GM21576 (cell line): ENCODE data around the gene ARPP21.

Experiments
- ATAC-seq: cut with Tn5 transposase; IDR thresholded peaks from one replicate; pipeline ENCODE4 v1.9.1; 2021; ENCODE audit warnings: mild to moderate bottlenecking, moderate library complexity; ENCODE audit not compliant: unreplicated experiment

ARPP21 gene

DNA sequence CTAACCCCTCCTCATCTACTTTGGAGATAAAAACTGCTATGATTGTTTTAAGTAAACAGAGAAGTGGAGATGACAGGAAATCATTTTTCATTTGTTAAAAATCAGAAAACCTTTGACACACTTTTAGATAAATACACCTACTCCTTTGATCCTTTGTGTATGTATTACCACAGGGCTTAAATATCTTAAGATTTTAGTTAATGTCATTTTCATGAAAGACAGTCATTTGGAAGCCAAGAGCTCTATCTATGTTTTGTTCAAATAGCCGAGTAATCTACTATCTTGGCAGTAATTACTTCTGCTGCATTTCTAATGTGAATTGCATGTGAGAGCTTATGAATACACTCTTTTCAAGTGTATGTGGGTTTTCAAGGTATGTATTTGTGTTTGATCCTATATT, 2.0 kb downstream of the ARPP21 start:
- ATAC-seq, result no peak

DNA sequence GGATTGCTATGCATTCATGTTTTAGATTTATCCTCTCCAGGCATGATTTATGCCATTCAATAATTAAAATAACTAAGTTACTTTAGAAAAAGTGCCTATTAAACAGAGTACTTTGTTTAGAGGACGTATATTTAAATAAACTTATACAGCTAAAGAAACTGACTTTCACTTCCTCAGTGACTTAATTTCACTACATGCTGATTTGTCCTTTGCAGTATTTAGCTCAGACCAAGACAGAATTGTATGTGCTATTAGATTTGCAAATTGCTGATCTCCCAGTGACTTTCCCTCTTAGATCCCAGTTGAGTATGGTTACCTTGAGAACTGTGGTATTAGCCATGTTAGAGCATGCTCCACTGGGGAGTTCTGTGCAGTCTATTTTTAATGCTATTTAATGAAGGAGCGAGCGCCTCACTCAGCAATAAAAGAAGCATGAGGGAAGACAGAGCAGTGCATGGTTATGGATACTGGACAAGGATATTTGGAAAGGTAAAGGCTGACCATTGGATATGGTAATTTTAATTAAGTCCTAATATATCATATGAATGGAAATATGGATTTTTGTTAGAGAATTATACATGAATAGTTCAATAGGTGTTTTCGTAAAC, 2.7 kb downstream of the ARPP21 start:
- peak; percentile 57 for ATAC-seq

DNA sequence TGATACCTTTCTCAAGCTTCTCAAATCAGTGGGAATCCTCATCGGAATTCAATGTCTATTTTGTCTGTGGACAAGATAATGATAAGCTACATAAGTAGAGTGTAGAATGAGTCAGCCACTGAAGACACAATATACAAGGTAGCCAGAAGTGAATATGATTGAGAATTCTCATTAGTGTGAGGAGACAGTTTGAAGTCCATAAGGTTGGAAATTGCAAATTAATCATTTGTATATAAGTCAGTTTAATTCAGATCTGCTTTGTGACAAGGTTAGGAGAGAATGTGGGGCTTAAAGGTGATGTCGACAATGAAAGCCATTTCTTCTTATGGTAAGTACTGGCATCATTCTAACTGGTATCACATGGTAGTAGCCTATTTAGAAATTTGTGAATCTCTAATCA, 4.2 kb downstream of the ARPP21 start:
- ATAC-seq, result no peak

DNA sequence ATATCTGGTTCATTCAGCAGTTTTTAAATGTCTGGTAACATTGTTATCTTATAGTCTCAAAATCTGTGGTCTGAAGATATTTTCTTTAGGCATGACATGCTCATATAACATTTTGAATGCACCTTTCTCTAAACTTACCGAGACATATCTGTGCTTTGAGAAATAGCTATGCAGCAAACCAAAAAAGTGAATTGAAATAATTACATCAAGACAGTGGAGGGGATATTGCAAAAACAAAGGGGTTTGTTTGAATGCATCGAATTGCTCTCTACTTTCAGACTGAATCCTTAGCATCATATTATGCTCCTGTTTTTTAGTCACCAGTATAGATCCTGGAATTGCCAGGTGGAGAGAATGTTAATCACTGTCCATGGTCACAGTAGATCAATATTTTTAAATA, 5.1 kb downstream of the ARPP21 start:
- no peak for ATAC-seq

DNA sequence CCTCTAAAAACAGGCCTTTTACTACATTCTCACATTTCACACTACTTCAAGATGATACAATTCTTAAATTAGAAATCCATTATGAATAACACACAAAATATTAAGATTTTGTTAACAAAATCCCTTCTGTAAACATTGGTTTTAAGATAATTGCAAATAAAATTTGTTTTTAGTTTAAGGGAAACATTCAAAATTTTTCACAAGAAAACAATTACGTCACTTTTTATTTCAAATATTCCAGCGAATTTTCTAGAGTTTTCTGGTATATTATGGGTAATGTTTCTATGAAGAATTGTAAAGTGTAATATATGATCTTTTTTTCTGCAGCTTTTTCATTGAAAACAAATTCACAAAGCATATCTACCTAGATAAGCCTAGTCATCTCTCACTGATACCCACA, 5.9 kb downstream of the ARPP21 start:
- ATAC-seq, result no peak

DNA sequence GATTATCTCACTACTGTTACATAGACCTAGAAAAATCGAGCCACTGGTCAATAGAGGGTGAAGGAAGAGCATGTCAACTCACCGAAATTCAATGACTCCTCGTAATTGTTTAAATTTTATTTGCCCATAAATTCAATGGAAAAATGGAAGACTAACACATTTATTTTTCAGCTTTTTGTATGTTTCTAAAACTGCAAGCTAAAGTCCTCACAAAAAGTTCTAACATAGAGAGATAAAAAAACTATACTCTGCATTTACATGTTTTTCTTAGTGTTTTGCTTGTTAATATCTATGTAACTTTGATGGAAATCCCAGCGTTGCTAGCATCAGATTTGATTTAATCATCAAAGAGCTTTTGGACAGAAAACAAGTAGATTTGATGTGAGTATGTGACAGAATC, 6.8 kb downstream of the ARPP21 start:
- ATAC-seq, result no peak

DNA sequence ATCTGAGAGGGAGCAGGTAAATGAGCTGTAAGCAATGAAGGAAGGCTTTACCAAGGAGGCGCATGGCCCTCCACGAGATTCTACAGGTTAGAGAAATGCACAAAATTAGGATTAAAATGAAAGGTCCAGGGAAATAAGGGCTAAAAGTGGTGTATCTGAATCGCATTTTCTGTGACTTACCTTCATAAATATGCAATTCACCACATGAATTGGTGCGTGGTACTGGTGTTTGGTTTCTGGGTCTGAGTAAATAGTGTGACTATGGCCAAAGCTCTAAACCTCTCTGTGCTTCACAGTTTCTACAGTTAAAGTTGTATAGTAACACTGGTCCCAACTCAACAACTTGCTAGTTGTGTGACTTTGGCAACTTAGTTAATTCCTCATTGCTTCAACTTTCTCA, 8.1 kb downstream of the ARPP21 start:
- ATAC-seq, result no peak

DNA sequence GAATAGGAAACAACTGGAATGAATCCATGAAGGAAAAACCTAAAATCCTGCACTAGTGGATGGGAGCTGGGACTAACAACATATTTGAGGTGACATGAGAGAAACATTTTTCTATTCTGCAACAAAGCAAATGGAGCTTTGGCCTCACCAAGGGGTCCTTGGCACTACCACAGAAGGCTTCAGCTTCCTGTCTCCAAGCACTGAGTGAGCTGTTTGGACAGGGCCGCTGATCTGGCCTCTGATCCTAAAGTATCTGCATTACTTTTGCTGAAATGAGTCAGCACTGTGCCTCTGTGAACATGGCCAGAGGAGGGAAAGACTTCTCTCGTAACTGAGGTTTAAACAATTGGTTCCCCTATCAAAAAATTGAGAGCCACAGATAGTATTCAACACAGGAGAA, 9.0 kb downstream of the ARPP21 start:
- ATAC-seq, result no peak

DNA sequence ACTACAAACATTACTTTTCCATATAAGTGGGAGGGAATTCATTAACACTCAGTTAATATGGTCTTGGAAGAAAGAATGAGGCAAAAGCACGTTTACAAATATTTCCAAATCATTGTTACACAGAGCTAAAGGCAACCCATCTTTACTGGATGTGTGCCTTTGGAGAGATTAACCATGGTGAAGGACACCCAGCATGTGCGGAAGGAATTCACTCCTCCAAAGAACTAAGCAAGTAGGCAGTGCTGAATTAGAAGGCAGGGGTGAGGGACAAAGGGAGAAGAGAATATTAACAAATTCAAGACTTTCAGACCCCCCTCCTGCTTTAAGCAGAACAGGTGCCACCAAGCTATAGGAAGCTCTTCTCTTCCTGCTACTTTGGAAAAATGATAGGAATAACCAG, 10.1 kb downstream of the ARPP21 start:
- no peak for ATAC-seq

DNA sequence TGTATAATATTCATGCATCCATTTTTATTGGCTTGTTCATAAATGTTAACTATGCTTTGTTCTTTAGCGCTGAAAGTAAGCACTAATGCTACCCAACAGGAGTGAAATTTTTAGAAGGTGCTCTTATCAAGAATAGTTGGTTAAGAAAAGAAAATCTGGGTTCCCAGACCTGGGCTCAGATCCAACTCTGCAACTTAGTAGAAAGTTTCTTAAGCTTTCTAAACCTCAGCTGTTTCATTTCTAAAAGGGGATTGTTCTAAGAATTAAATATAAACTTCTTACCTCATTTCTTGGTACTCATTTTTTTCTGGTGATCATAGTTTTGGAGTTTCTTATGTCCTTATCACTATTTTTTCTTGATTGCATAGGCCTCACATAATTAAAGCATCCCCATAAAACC, 12.1 kb downstream of the ARPP21 start:
- ATAC-seq, result no peak

DNA sequence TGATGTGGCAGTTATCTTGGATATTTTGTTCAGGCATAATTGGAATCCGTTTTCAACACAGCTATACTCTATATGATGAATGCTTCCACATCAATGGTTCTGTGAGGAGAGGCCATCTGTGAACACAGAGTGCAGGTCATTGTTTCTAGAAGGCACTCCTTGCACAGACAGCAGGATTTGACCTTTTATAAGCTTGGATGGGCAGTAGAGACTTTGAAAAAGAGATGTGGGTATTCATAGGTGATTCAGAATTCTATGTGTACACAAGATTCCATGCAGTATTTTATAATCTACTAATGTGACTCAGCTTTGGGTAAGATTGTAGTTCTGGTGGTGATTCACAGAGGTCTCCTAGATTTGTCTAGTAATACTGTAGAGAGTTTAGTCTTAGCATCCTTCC, 12.5 kb downstream of the ARPP21 start:
- ATAC-seq, result no peak

DNA sequence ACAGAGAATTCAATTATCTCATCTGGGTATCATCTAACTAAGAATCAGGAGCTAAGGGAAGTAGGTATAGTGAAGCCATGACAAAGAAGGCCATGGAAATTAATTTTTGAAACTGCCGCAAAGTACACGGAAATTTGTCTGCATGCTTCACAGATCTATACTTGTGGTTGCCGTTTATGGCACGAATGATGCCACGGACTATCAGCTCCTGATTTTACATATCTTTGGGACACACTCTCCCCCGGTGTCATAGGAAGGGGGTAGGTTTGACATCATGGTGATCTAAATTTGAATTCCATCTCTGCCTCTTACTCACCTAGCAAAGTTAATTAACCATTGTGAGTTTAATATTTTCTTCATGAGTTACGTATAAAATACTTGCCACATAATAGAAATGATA, 14.0 kb downstream of the ARPP21 start:
- ATAC-seq, result no peak

DNA sequence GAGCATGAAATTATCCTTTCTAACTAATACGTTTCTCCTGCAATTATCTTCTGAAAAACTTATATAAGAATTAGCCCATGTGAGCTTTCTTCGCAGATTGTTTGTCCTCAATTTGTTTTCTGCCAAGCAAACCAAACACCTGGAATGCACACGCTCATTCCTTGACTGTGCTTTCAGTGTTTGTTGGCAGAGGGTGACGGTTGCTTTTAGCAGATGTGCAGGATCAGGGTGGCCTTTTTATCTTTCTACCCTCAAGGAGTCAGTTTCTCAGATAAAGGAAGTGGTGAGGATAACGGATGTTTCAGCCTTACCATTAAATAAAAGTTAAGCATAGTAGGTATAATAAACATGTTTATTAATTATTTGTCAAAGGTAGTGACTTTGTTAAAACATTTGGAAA, 15.2 kb downstream of the ARPP21 start:
- no peak for ATAC-seq

DNA sequence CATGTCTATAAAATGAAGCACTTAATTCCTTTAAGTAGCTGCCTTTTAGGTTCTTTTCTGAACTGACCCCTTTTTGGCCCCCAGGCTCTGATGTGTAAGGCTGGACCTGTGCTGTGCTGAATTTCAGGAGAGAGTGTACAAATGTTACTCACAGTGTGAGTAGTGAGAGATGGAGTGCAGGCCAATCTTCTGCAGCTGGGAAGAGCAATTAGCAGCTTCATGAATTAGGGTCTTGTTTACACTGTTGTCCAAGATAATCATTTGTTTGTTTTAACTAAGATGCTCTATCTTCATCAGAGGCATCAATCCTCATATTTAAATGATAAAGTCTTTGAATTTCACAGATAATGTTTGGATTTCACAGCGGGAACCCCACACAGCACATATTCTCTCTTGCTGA, 19.4 kb downstream of the ARPP21 start:
- no peak for ATAC-seq

DNA sequence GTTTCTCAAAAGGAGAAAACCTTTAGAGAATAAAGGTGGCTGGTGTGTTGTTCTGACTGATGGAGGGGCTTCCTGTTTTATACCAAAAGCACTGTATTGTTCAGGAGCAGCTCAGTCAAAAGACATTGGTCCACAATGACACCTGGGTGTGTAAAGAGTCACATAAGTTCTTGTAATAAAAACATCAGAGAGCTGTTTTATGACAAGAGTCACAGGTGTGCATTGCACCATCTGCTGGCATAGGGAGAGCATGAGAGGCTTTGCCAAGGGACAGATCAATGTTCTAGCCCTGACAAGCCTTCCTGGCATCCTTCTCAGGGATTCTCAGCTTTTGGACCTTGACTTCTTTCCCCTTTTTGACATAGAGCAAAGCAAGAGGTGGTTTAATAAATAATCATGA, 20.4 kb downstream of the ARPP21 start:
- ATAC-seq, result no peak

DNA sequence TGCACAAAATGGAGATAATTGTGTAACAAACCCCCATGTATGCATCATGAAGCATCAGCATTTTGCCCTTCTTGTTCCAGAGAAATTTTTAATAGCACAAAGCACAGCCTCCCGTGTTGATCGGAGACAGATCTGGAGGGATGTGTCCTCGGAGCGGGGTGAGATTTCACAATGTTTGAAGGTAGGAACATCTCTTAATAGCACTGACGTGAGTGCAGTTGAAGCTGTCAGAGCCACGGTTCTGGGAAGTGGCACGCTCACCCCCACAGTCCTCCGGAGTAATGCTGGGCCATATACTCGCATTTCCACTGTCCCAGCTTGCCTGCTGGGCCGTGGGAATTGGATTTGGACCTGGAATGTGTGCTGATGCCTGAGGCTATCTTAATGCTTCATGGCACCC, 24.1 kb downstream of the ARPP21 start:
- ATAC-seq, result no peak

DNA sequence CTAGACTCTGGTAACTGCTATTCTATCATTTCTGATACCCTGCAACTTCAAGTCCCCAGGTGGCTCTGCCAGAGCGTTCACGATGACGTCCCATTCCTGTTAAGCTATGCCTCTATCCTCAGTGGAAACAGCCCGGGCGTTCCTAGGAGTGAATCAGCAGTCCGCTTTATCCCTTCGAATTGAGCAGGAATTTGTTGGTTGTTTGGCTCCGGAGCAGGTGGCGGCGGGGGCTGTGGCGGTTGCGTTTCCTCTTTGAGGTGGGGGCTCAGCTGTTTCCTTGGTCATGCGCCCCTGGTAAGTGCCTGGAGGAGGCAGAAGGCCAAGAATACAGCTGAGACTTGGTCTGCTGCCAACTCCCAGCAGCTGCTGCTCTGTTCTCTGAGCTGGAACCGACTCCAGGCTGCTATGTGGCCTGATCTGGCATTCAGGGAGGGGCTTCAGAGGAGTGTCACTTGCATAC, 25.2 kb downstream of the ARPP21 start:
- ATAC-seq, result peak; percentile 70

DNA sequence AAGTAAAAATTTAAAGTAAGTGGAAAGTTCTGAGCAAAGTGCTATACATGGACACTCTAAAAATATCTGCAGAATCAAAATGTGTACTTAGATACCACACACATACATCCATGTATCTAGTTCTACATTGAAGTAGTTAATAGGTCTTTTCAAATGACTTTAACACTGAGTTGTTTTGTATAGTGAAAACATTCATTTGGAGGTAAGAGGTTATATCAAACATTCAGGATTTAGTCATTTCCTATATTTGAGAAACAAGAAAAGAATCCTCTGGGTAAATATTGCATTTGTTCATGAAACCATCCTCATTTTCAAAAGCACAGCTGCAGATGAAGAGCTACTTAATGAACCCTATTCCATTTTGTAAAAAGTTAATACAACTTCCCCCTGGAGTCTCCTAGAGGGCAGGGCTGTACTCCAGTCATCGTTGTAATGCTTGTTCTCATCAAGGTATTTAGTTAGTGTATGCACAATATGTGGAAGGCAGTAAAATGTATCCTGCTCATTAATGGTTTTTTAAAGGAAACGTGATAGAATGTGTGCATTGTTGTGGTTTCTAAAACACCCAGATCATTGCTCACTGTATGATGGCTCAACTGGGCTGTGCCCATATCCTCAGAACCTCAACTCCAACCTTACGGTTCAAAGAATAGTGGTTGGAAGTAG, 26.2 kb downstream of the ARPP21 start:
- ATAC-seq, result no peak

DNA sequence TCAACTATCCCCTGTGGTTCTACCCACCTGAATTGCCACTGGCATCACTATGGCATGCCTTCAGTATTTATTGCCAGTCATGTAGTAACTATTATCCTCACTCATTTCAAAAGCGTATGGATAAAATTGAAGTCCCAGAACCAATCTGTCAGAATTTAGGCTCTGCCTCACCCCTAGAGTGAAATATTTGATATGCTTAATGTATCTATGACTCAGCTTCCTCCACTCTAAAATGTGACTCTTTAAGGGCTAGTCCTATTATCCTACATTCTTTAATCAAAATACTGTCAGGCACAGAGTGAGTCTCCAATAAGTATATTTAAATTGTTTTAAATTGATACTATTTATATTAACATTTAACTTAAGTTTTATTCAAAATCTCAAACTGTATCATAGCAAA, 27.6 kb downstream of the ARPP21 start:
- ATAC-seq, result no peak

DNA sequence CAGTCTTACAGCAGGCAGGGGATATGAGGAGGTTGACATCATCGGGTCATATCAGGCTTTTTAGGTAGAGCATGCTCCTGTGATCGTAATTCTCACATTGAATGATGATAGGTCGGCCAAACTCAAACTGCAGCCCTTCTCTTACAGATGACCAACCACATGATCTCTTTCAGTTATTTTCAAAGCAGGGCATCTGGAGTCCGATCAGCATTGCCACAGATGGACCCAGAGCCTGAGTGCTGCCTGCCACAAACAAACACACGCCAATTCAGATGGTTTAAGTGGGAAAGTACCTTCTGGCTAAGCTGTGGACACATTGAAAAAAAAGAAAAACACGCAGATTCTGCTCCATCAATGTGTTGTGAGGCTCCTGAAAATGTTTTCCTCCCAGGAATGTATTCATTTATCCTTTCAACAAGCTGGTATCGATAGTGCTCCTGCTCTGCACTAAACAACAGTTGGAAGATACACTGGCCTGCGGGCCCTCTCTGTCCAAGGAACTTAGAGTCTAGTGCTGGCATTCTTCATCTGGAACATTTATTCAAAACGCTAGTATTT, 31.2 kb downstream of the ARPP21 start:
- ATAC-seq, result no peak

DNA sequence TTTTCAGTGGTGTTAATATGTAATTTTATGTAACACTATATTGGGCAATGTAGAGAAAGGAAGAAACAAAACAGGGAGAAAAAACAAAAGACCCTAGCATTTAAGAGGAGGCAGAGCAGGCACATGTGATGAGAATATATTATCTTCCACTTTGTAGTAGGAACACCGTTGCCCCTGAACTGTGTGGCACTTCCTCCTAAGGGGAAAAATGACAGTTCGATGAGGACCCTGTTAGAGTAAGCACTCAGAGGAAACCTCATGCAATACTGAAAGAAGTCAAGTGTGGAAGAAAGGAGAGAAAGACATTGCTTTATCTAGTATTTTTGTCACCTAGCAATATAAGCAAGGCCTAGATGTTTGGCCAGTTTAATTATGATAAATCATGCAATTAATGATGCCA, 32.2 kb downstream of the ARPP21 start:
- no peak for ATAC-seq

DNA sequence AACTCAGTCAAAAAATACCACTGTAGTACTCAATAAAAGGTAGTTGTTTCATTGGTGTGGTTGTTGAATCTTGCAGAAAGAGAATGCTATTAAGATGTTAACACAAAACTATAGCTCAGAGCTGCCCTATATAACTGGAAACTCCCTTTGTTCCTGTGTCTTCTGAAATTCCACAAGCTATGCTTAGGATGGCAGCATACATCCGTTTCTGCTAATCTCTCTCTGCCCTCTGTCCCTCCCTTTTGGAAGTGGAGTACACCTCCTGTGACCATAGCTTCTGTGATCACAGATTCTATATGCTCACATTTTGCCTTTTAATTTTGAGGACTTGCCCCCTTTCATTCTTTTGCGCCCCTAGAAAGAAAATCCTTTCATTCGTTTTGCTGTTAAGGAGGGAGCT, 33.7 kb downstream of the ARPP21 start:
- no peak for ATAC-seq
